Body of pancreas (tissue), 4 donors: ENCODE results near the gene BCL6.

ENCODE experiments used
- CTCF ChIP-seq, 7 experiments: fragments of 450-650 bp in 4 of 7; fragments of 200-600 bp in 3 of 7; sonication (generic) in 3 of 7; IDR thresholded peaks; one replicate each; pipeline ENCODE4 v1.5.1; 2016 to 2019; ENCODE audit warnings: antibody characterized with exemption in 7 of 7
- POLR2A ChIP-seq, 3 donors: fragments of 450-650 bp; IDR thresholded peaks; one replicate each; pipeline ENCODE4 v1.6.1; 2016; ENCODE audit warnings: antibody characterized with exemption in 3 of 3, mild to moderate bottlenecking in 2 of 3

- TF ChIP-seq CTCF (IDR thresholded peaks at IDR 0.05) (no peak), POLR2A (IDR thresholded peaks at IDR 0.05) (no peak)
Observed at GRCh38 chr3:187728940-187729583, 16.2 kb downstream of the BCL6 start.
